ENCODE data around the gene KDM6A.

DNA sequence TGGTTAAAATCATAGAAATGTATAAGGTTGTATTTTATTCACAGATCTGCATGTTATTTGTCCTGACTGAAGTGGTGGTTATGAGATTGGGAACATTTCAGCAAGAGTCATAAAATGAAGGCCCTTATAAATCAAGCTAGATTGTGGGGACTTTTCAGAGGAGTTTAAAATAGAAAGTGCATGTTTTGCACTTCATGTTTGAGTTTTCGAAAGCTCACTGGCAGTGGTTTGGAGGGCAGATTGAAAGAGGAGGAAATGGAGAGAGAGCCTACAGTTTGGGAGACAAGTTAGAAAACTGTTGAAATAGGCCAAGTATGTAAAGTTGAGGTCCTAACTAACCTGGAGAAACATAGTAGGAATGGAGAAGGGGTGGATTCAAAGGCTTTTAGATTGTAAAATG, 124.9 kb downstream of the KDM6A start:
- TF ChIP-seq EZH2 (IDR thresholded peaks at IDR 0.05; ENCODE audit: borderline replicate concordance, low read depth, low read length, severe bottlenecking) (no peak), POLR2A (IDR thresholded peaks at IDR 0.05; ENCODE audit: low read depth, low read length) (no peak), FOS (IDR thresholded peaks at IDR 0.05; ENCODE audit: borderline replicate concordance, insufficient read depth, low read length) (no peak)
- TF ChIP-seq, protein P1, sequence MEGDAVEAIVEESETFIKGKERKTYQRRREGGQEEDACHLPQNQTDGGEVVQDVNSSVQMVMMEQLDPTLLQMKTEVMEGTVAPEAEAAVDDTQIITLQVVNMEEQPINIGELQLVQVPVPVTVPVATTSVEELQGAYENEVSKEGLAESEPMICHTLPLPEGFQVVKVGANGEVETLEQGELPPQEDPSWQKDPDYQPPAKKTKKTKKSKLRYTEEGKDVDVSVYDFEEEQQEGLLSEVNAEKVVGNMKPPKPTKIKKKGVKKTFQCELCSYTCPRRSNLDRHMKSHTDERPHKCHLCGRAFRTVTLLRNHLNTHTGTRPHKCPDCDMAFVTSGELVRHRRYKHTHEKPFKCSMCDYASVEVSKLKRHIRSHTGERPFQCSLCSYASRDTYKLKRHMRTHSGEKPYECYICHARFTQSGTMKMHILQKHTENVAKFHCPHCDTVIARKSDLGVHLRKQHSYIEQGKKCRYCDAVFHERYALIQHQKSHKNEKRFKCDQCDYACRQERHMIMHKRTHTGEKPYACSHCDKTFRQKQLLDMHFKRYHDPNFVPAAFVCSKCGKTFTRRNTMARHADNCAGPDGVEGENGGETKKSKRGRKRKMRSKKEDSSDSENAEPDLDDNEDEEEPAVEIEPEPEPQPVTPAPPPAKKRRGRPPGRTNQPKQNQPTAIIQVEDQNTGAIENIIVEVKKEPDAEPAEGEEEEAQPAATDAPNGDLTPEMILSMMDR (IDR thresholded peaks at IDR 0.05; ENCODE audit: extremely low read depth in 1 of 2, insufficient read depth in 1 of 2, low read depth in 1 of 2, low read length in 2 of 2), result no peak
